CD14-positive monocyte (primary cell): ENCODE data around the gene UVRAG. TPM values are rescaled to one million over a fixed set of nuclear protein-coding genes. Genes with fewer than 3 reads are reported as not detected.

Experiments used
- DNase-seq, 3 donors: peaks; one replicate each; pipeline ENCODE4 v3.0.0-alpha.2; 2011 to 2022
- H2AFZ ChIP-seq: 2 replicates; pipeline ENCODE4 v1.6.0; 2012; ENCODE audit warnings: mild to moderate bottlenecking, low read depth, low read length, inconsistent platforms; ENCODE audit not compliant: insufficient read depth, poor library complexity, severe bottlenecking
- H3K27ac ChIP-seq, 2 donors: 1 replicate in 1 of 2; 2 replicates in 1 of 2; pipeline ENCODE4 v1.5.1; 2012 to 2013; ENCODE audit warnings: low read length in 2 of 2, control low read depth in 1 of 2, inconsistent platforms in 1 of 2, low read depth in 1 of 2, mild to moderate bottlenecking in 1 of 2
- H3K27me3 ChIP-seq, 2 donors: one replicate each; pipeline versions ENCODE4 v1.6.0 to v1.6.1; 2011 to 2013; ENCODE audit warnings: low read length in 2 of 2; ENCODE audit not compliant: control insufficient read depth in 2 of 2, insufficient read depth in 2 of 2
- H3K36me3 ChIP-seq, 2 donors: replicated peaks in 1 of 2; 1 replicate in 1 of 2; 2 replicates in 1 of 2; pipeline versions ENCODE4 v1.5.1 to v1.6.1; 2012 to 2013; ENCODE audit warnings: low read length in 2 of 2, control low read depth in 1 of 2, inconsistent platforms in 1 of 2, mild to moderate bottlenecking in 1 of 2; ENCODE audit not compliant: insufficient read depth in 2 of 2, control insufficient read depth in 1 of 2
- H3K4me1 ChIP-seq, 2 donors: 1 replicate in 1 of 2; 2 replicates in 1 of 2; pipeline versions ENCODE4 v1.5.1 to v1.6.1; 2012 to 2013; ENCODE audit warnings: low read length in 2 of 2, control low read depth in 1 of 2, inconsistent platforms in 1 of 2, mild to moderate bottlenecking in 1 of 2, moderate library complexity in 1 of 2; ENCODE audit not compliant: insufficient read depth in 2 of 2, control insufficient read depth in 1 of 2
- H3K4me2 ChIP-seq: replicated peaks from 2 replicates; pipeline ENCODE3; 2012; ENCODE audit warnings: low read length, moderate library complexity, mild to moderate bottlenecking; ENCODE audit not compliant: poor library complexity, severe bottlenecking; ENCODE audit errors: extremely low read depth
- H3K4me3 ChIP-seq, 3 experiments: fragments of 200-600 bp in 1 of 3; sonication (generic) in 1 of 3; replicated peaks in 1 of 3; 1 replicate in 2 of 3; 2 replicates in 1 of 3; pipeline ENCODE4 v1.5.1; 2011 to 2013; ENCODE audit warnings: low read length in 3 of 3, mild to moderate bottlenecking in 3 of 3, control low read depth in 2 of 3, low read depth in 2 of 3, inconsistent platforms in 1 of 3, moderate library complexity in 1 of 3
- H3K79me2 ChIP-seq: 2 replicates; pipeline ENCODE4 v1.6.0; 2012; ENCODE audit warnings: mild to moderate bottlenecking, control low read depth, inconsistent platforms, low read length, moderate library complexity; ENCODE audit not compliant: insufficient read depth
- H3K9ac ChIP-seq: 2 replicates; pipeline ENCODE4 v1.6.0; 2017; ENCODE audit warnings: low read length, mild to moderate bottlenecking; ENCODE audit not compliant: insufficient read depth, poor library complexity, severe bottlenecking
- H3K9me3 ChIP-seq, 2 donors: replicated peaks in 1 of 2; 1 replicate in 1 of 2; 2 replicates in 1 of 2; pipeline versions ENCODE4 v1.5.1 to v1.6.1; 2012 to 2013; ENCODE audit warnings: low read length in 2 of 2, control low read depth in 1 of 2; ENCODE audit not compliant: control insufficient read depth in 1 of 2, insufficient read depth in 1 of 2
- H4K20me1 ChIP-seq: 2 replicates; pipeline ENCODE4 v1.6.0; 2012; ENCODE audit warnings: mild to moderate bottlenecking, low read length, control low read depth, moderate library complexity; ENCODE audit not compliant: insufficient read depth
- H3K27ac Mint-ChIP-seq, 7 donors: one replicate each; pipeline ENCODE4 v1.8.0; 2020; ENCODE audit warnings: mild to moderate bottlenecking in 7 of 7, mixed read lengths in 7 of 7, moderate library complexity in 6 of 7, inconsistent platforms in 2 of 7
- H3K27me3 Mint-ChIP-seq, 3 donors: one replicate each; pipeline ENCODE4 v1.8.0; 2021 to 2022; ENCODE audit warnings: low read depth in 3 of 3, mild to moderate bottlenecking in 3 of 3, mixed read lengths in 3 of 3, moderate library complexity in 3 of 3, inconsistent platforms in 1 of 3
- H3K36me3 Mint-ChIP-seq, 2 donors: one replicate each; pipeline ENCODE4 v1.8.0; 2020; ENCODE audit warnings: mixed read lengths in 2 of 2, inconsistent platforms in 1 of 2, mild to moderate bottlenecking in 1 of 2
- H3K4me1 Mint-ChIP-seq: one replicate; pipeline ENCODE4 v1.8.0; 2020; ENCODE audit warnings: mild to moderate bottlenecking, mixed read lengths
- H3K4me3 Mint-ChIP-seq, 2 donors: one replicate each; pipeline ENCODE4 v1.8.0; 2020; ENCODE audit warnings: mild to moderate bottlenecking in 2 of 2, mixed read lengths in 2 of 2, moderate library complexity in 1 of 2
- H3K9me3 Mint-ChIP-seq, 7 donors: one replicate each; pipeline ENCODE4 v1.8.0; 2020 to 2022; ENCODE audit warnings: mixed read lengths in 7 of 7, mild to moderate bottlenecking in 6 of 7, moderate library complexity in 6 of 7, inconsistent platforms in 2 of 7
- WGBS: methylation state at CpG from one replicate; pipeline ENCODE4 v1.1.5; 2013; ENCODE audit warnings: missing lambda C conversion rate; ENCODE audit not compliant: insufficient coverage; 5-methylcytosine and 5-hydroxymethylcytosine counted together
- intact Hi-C, 2 donors: fragments of 100-400 bp; cut with micrococcal nuclease; formaldehyde crosslinking; loops; one replicate each; pipeline versions ENCODE4 v1.15.0 to v1.15.1; 2023
- polyA plus RNA-seq, 3 donors: library from polyadenylated mRNA; depleted of rRNA in 1 of 3; unstranded in 2 of 3; stranded (reverse) in 1 of 3; fragments of 300-500 nt in 2 of 3; fragments of >200 nt in 1 of 3; fragmentation: Illumina TruSeq in 2 of 3; gene quantifications; 1 replicate in 2 of 3; 2 replicates in 1 of 3; pipeline ENCODE4 v1.2.3, GENCODE V29; 2012 to 2021
- TF ChIP-seq, protein P1 (sequence below): fragments of 200-600 bp; IDR thresholded peaks from one replicate; pipeline ENCODE4 v1.8.0; 2022; ENCODE audit warnings: antibody characterized with exemption, mild to moderate bottlenecking

The UVRAG gene
- polyA plus RNA-seq, 3 donors = 13.7 to 20.5 (median 20.0) TPM

DNA sequence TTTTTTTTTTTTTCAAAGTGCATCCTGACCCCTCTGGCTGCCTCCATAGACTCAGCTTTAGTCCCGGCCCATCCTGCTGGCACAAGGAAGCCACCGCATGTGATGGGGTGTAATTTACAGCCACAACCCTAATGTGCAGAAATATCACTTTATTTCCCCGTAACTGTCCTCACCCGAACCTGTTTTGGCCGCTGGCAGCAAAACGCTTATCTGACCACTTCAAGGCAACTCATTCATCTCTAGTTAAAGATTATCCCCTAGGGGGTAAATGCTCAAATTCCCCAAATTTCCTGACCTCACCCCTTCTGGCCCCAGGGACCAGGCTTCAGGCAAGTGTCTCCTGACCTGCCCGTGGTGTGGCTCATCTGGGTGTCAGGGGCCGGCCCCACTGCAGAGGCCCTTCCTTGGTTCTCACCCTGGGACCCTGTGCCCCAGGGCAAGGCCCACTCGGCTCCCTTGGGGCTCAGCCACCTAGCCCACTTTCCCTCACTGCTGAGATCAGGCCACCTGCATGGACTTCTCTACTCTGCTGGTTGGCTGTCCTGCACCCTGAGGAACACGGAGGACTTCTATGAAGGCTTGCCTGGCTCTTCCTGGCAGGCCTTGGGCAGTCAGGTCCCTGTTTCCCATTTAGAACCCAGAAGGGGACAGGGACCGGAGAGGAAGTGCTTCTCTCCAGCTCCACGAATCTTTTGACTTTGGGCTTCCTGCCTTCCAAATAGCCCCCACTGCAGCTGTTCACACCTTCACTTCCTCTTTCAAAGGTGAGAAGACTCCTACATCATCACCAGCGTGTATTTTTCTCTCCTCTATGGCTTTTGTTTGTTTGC lies 337.9 kb downstream of the UVRAG start:
- 88% methylated on average over 9 of the region's 13 CpGs for WGBS
- Histone ChIP-seq H3K4me3 (peak overlapping the region in 1 of 3 experiments; percentile 73), H3K27ac (no peak overlapping the region), H3K9me3 (no peaks in the 10 kb centered on the region), H3K79me2 (no peaks in the 10 kb centered on the region), H3K4me2 (peak overlapping the region; percentile 91), H3K36me3 (no peaks in the 10 kb centered on the region), H3K4me1 (peaks cover 10 to 12% of the 10 kb centered on the region in 2 donors), H4K20me1 (no peaks in the 10 kb centered on the region), H3K9ac (peak overlapping the region; percentile 53), H3K27me3 (no peaks in the 10 kb centered on the region), H2AFZ (peak overlapping the region; percentile 88)
- Mint-ChIP-seq H3K36me3 (no peaks in the 10 kb centered on the region), H3K4me3 (peak overlapping the region; percentile 74 to 93), H3K27me3 (peaks cover 11 to 18% (median 15%) of the 10 kb centered on the region in 3 donors), H3K9me3 (peaks cover 0 to 2% (median 0%) of the 10 kb centered on the region in 7 donors), H3K4me1 (peaks cover 16% of the 10 kb centered on the region), H3K27ac (peak overlapping the region in 1 of 7 donors; percentile 8)
- DNase-seq = no peak
- TF ChIP-seq, protein P1, sequence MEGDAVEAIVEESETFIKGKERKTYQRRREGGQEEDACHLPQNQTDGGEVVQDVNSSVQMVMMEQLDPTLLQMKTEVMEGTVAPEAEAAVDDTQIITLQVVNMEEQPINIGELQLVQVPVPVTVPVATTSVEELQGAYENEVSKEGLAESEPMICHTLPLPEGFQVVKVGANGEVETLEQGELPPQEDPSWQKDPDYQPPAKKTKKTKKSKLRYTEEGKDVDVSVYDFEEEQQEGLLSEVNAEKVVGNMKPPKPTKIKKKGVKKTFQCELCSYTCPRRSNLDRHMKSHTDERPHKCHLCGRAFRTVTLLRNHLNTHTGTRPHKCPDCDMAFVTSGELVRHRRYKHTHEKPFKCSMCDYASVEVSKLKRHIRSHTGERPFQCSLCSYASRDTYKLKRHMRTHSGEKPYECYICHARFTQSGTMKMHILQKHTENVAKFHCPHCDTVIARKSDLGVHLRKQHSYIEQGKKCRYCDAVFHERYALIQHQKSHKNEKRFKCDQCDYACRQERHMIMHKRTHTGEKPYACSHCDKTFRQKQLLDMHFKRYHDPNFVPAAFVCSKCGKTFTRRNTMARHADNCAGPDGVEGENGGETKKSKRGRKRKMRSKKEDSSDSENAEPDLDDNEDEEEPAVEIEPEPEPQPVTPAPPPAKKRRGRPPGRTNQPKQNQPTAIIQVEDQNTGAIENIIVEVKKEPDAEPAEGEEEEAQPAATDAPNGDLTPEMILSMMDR = no peak
- intact Hi-C loops = loop anchor here (2.0 to 10.0 kb wide), 4 partner anchors 256 to 448 kb away; no protein-coding TSS in a partner anchor

- no peak overlapping the region for H3K9ac ChIP-seq
- H3K9me3 ChIP-seq = no peaks in the 10 kb centered on the region
- Mint-ChIP-seq H3K4me1 (peaks cover 16% of the 10 kb centered on the region), H3K4me3 (no peak overlapping the region), H3K36me3 (no peaks in the 10 kb centered on the region), H3K27me3 (peaks cover 11 to 18% (median 15%) of the 10 kb centered on the region in 3 donors), H3K9me3 (peaks cover 0 to 2% (median 0%) of the 10 kb centered on the region in 7 donors), H3K27ac (peak overlapping the region in 2 of 7 donors; percentile 8 to 40)
- no peak overlapping the region for H3K4me3 ChIP-seq
- intact Hi-C loops = loop anchor here (2.0 to 10.0 kb wide), 4 partner anchors 256 to 449 kb away; no protein-coding TSS in a partner anchor
- no peaks in the 10 kb centered on the region for H3K79me2 ChIP-seq
- peaks cover 10 to 12% of the 10 kb centered on the region in 2 donors for H3K4me1 ChIP-seq
- no peak for DNase-seq
- TF ChIP-seq, protein P1 = no peak
- no peak overlapping the region for H2AFZ ChIP-seq
- H3K27me3 ChIP-seq = no peaks in the 10 kb centered on the region
- 91% methylated on average over 6 of the region's 6 CpGs for whole genome bisulfite sequencing
- no peaks in the 10 kb centered on the region for H3K36me3 ChIP-seq
- H3K4me2 ChIP-seq = no peak overlapping the region
- H4K20me1 ChIP-seq = no peaks in the 10 kb centered on the region
- no peak overlapping the region for H3K27ac ChIP-seq
Observed at GRCh38 chr11:76153571-76153923, 338.5 kb downstream of the UVRAG start.
